Left renal cortex interstitium (tissue), 4 donors: ENCODE results near the gene KPNA5. TPM values are rescaled to one million over a fixed set of nuclear protein-coding genes. Genes with fewer than 3 reads are reported as not detected.
A peak's percentile ranks its signal among the peaks of the same experiment; 100 is the strongest.
"Not testable (repeated sequence)": the region's sequence is repeated elsewhere in the genome, so short reads cannot be mapped to it uniquely, and the experiment has no call there.

ENCODE experiments used
- DNase-seq, 4 donors: peaks; one replicate each; pipeline ENCODE4 v3.0.0-alpha.2; 2013; ENCODE audit warnings: low read depth in 4 of 4, low spot score in 2 of 4, missing footprints in 1 of 4
- polyA plus RNA-seq, 4 donors: library from polyadenylated mRNA; unstranded; fragments of 120-200 nt; gene quantifications; one replicate each; pipeline ENCODE4 v1.2.1, GENCODE V29; 2013; ENCODE audit not compliant: insufficient read length in 4 of 4

The KPNA5 gene
- 10 to 100 TPM; 18.6 to 22.2 (median 20.7) TPM for polyA plus RNA-seq

DNA sequence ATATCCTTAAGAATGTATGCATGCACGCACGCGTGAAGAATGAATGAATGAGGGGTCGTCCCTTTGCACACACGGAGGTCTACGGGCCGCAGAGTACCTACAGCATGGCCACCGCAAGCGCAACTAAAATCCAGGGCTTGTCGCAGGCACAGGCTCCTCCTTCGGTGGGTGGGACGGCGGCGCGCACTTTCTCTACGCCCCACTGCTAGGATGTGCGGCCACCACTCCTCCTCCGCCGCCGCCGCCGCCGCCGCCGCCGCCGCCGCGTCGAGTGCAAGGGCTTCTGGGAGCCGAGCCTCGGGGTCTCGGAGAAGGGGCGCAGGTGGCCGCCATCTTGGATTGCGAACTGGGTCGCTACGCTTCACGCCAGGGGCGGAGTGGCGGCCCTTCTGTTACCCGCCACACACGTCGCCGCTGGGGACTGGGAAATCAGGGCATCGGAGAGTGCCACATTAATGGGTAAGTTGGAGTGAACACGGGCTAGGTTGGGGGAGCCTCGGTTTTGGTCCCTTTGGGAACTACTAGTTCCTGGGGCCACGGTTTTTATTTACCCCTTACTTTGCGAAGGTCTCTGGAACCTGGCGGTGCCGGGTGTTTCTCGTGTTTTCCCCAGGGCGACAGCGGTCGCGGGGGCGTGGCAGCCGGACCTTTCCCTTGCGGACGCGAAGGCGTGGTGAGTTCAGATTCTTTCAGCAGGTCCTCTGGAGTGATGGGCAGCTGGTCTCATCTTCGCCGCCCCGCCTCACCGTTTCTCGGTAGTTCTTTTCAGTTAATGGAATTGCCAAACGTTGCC lies at the start of gene KPNA5:
TSS of gene KPNA5 (plus strand) at position 332 of the 793 bp plus-strand sequence. CDS start at position 456, 124 bp downstream.
- peak; percentile 58 to 81 (median 68) for DNase-seq

DNA sequence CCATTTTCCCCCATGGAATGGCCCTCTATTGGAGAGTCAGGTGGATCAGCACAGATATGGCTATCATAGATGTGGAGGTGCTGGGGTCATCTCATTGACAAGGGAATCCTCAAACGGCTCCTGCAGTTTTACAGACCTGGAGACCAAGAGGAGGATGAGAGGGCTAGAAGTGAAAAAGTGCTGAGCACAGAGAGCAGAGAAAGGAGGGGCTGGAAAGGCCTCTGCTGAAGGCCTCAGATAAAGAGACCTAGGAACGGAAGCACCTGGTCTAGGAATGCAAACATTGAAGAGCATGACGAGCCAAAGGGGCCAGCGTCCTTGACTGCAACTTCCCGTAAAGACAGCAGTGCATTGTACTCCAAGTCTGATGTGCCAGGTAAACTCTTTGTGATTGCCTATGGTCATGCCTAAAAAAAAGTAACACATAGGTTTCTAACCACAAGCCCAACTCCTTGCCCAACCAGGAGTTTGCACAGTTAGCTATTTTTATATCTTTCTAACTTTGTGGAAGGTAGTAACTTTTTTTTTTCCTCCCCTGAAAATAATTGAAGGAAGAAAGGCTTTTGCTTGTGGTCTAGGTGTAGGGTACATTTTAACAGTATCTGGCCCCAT lies 49.5 kb upstream of the KPNA5 start:
- DNase-seq = no peak

GRCh38 chr6:116633685-116634084 lies 47.3 kb upstream of the KPNA5 start:
- no peak for DNase-seq

DNA sequence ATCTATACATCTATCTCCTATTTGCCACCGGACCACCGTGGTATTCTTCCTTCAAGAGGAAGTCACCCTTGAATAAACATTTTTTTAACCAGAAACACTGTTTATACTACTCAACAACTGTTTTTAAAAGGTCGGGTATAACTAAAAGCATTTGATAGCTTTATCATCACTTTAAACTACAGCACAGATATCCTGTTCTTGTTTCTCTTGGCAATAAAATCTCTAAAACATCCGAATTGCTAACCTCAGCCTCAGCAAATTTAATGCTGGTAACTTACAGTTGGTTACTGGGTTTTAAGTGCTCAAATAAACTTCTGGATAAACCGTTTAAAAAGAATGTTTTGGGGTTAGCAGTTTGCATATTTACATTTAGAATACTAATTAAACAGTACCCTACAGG lies 32.9 kb upstream of the KPNA5 start:
- peak in 1 of 4 donors; percentile 17 for DNase-seq

GRCh38 chr6:116649129-116649528 lies 31.9 kb upstream of the KPNA5 start:
- no peak for DNase-seq

GRCh38 chr6:116651916-116652315 lies 29.1 kb upstream of the KPNA5 start:
- DNase-seq = no peak

DNA sequence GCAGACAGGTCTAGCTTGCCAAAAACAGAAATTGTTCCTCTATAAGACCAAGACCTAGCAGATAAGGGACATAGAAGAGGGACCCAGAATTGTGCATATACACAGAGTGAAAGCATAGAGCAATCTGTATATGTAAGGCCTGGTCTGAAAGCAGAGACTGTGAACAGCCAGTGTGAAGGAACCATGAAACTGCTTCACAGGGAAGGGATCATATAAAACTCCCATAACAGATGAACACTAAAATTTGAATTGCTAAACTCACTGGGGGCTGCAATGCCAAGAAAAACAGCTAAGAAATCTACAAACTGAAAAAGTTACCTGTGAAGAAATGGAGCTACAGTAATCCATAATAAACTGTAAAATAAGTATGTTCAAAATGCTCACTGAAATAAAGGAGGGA lies 19.4 kb upstream of the KPNA5 start:
- DNase-seq = no peak

- DNase-seq = no peak
Measured at GRCh38 chr6:116662202-116662601, 18.8 kb upstream of the KPNA5 start.

DNA sequence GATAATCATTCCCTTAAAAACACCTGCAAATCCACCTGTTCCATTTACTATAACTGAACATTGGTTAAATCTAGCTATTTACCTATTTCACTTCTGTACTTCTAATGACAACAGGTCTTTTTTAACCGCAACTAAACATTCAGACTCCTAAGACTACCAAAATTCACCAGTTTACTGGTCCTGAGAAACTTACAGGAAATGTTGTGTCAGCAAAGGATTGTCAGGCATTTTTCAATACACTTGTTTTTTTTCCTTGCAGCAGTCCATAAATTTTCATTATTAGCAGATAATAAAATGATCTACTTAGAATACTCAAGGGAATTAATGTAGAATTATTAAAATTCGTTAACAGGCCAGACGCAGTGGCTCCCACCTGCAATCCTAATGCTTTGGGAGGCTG lies 17.7 kb upstream of the KPNA5 start:
- DNase-seq = no peak

- not testable (repeated sequence) for DNase-seq
Measured at GRCh38 chr6:116664169-116664568, 16.8 kb upstream of the KPNA5 start.

DNA sequence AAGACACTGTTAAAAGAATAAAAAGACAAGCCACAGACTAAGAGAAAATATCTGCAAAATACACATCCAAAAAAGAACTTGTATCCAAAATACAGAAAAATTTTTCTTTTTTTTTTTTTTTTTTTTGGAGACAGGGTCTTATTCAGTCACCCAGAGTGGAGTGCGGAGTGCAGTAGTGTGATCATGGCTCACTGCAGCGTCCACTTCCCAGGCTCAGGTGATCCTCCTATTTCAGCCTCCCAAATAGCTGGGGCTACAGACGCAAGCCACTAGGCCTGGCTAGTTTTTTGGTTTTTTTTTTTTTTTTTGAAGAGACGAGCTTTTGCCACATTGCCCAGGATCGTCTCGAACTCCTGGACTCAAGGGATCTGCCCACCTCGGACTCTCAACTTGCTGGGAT lies 15.5 kb upstream of the KPNA5 start:
- no peak for DNase-seq

- no peak for DNase-seq
Measured at GRCh38 chr6:116666869-116667268, 14.1 kb upstream of the KPNA5 start.

- DNase-seq = no peak
Measured at GRCh38 chr6:116667623-116668022, 13.4 kb upstream of the KPNA5 start.

- DNase-seq = no peak
Measured at GRCh38 chr6:116672306-116672705, 8.7 kb upstream of the KPNA5 start.

- no peak for DNase-seq
Measured at GRCh38 chr6:116676021-116676420, 5.0 kb upstream of the KPNA5 start.

DNA sequence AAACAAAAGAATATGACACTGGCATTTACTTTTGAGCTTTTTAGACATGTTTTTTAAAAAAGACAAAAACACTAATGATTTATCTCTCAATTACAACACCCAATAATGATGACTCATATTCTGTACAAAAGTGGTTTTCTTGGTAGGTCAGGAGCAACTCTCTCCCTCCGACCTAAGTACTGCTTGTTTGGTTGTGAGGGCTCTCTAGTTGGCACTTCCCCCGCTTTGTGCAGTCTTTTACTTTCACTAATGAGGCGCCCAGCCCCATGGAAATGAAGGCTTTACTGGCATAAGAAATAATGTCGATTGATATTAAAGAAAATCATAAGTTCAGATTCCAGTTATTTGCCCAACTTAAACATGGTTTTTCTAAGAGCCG lies 1.3 kb downstream of the KPNA5 start:
- no peak for DNase-seq

DNA sequence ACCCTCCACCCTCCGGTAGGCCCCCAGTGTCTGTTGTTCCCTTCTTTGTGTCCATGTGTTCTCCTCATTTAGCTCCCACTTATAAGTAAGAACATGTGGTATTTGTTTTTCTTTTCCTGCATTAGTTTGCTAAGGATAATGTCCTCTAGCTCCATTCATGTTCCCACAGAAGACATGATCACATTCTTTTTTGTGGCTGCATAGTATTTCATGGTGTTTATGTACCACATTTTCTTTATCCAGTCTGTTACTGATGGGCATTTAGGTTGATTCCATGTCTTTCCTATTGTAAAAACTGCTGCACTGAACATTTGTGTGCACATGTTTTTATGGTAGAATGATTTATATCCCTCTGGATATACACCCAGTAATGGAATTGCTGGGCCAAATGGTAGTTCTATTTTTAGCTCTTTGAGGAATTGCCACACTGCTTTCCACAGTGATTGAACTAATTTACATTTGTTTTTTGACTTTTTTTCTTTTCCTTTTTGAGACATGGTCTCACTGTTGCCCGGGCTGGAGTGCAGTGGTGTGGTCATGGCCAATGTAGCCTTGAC lies 4.5 kb downstream of the KPNA5 start:
- DNase-seq = no peak

DNA sequence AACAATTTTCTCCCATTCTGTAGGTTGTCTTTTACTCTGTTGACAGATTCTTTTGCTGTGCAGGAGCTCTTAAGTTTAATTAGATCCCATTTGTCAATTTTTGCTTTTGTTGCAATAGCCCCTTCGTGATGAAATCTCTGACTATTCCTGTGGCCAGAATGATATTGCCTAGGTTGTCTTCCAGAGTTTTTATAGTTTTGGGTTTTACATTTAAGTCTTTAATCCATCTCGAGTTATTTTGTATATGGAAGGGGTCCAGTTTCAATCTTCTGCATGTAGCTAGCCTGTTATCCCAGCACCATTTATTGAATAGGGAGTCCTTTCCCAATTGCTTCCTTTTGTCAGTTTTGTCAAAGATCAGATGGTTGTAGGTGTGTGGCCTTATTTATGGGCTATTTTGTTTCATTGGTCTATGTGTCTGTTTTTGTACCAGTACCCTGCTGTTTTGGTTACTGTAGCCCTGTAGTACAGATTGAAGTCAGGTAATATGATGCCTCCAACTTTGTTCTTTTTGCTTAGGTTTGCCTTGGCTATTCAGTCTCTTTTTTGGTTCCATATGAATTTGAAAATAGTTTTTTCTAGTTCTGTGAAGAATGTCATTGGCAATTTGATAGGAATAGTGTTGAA lies 5.6 kb downstream of the KPNA5 start:
- DNase-seq = not testable (repeated sequence)

DNA sequence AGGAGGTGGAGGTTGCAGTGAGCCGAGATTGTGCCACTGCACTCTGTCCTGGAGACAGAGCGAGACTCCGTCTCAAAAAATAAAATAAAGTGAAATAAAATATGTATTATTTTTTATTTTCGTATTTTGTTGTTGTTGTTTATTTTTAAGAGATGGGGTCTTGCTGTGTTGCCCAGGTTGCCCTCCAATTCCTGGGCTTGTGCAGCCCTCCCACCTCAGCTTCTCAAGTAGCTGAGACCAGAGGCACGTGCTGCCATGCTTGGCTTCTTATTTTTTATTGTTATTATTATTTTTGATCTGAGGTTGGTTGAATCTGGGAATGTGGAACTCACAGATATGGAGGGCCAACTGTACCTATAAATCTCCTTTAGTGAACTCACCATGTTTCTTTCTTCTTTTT lies 10.1 kb downstream of the KPNA5 start:
- no peak for DNase-seq

DNA sequence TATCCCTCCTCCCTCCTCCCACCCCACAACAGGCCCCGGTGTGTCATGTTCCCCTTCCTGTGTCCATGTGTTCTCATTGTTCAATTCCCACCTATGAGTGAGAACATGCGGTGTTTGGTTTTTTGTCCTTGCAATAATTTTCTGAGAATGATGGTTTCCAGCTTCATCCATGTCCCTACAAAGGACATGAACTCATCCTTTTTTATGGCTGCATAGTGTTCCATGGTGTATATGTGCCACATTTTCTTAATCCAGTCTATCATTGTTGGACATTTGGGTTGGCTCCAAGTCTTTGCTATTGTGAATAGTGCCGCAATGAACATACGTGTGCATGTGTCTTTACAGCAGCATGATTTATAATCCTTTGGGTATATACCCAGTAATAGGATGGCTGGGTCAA lies 11.9 kb downstream of the KPNA5 start:
- not testable (repeated sequence) for DNase-seq

DNA sequence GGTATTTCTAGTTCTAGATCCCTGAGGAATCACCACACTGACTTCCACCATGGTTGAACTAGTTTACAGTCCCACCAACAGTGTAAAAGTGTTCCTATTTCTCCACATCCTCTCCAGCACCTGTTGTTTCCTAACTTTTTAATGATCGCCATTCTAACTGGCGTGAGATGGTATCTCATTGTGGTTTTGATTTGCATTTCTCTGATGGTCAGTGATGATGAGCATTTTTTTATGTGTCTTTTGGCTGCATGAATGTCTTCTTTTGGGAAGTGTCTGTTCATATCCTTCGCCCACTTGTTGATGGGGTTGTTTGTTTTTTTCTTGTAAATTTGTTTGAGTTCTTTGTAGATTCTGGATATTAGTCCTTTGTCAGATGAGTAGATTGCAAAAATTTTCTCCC lies 12.3 kb downstream of the KPNA5 start:
- DNase-seq = not testable (repeated sequence)
